DOHH2 (cell line): ENCODE measurements around the gene GZMM.

Experiments used
- H3F3A ChIP-seq: fragments of 200-600 bp; sonication (generic), shearing (Covaris generic); 2 replicates; pipeline ENCODE4 v1.6.0; 2016; ENCODE audit warnings: antibody characterized with exemption, mild to moderate bottlenecking; ENCODE audit not compliant: control insufficient read depth, insufficient read depth
- H3K27ac ChIP-seq: fragments of 200-600 bp; sonication (generic); 2 replicates; pipeline ENCODE4 v1.5.1; 2014; ENCODE audit warnings: low read depth, mild to moderate bottlenecking, low read length, moderate library complexity
- H3K27me3 ChIP-seq: fragments of 200-600 bp; sonication (generic); 2 replicates; pipeline ENCODE4 v1.6.1; 2014; ENCODE audit warnings: mild to moderate bottlenecking, low read length, mixed read lengths; ENCODE audit not compliant: control insufficient read depth
- H3K36me3 ChIP-seq: fragments of 200-600 bp; sonication (generic); 2 replicates; pipeline ENCODE4 v1.6.1; 2014; ENCODE audit warnings: mild to moderate bottlenecking, low read length, moderate library complexity, mixed read lengths; ENCODE audit not compliant: control insufficient read depth
- H3K4me1 ChIP-seq: fragments of 200-600 bp; sonication (generic); 2 replicates; pipeline ENCODE4 v1.6.1; 2014; ENCODE audit warnings: mild to moderate bottlenecking, low read length, mixed read lengths; ENCODE audit not compliant: control insufficient read depth
- H3K4me2 ChIP-seq: fragments of 200-600 bp; sonication (generic); 2 replicates; pipeline ENCODE4 v1.6.0; 2014; ENCODE audit warnings: mild to moderate bottlenecking, low read length, moderate library complexity
- H3K4me3 ChIP-seq: fragments of 200-600 bp; sonication (generic); 2 replicates; pipeline ENCODE4 v1.5.1; 2014; ENCODE audit warnings: mild to moderate bottlenecking, low read length, mixed read lengths
- H3K79me2 ChIP-seq: fragments of 200-600 bp; sonication (generic); 2 replicates; pipeline ENCODE4 v1.6.1; 2014; ENCODE audit warnings: mild to moderate bottlenecking, low read length, mixed read lengths; ENCODE audit not compliant: control insufficient read depth
- H3K9me2 ChIP-seq: fragments of 200-600 bp; sonication (generic); replicated peaks from 2 replicates; pipeline ENCODE4 v1.6.1; 2014; ENCODE audit warnings: mild to moderate bottlenecking, low read length, mixed read lengths; ENCODE audit not compliant: control insufficient read depth
- H3K9me3 ChIP-seq: fragments of 200-600 bp; sonication (generic); 2 replicates; pipeline ENCODE4 v1.6.1; 2014; ENCODE audit warnings: antibody characterized with exemption, low read length, mixed read lengths; ENCODE audit not compliant: control insufficient read depth, insufficient read depth
- H4K20me1 ChIP-seq: fragments of 200-600 bp; sonication (generic); 2 replicates; pipeline ENCODE4 v1.6.0; 2014; ENCODE audit warnings: low read depth, mild to moderate bottlenecking, antibody characterized with exemption, low read length, moderate library complexity; ENCODE audit not compliant: control insufficient read depth, insufficient read depth
- CTCF ChIP-seq: fragments of 200-600 bp; sonication (generic); IDR thresholded peaks from one replicate; pipeline ENCODE4 v1.5.1; 2014; ENCODE audit warnings: antibody characterized with exemption, mild to moderate bottlenecking, low read depth, low read length; ENCODE audit not compliant: poor library complexity, severe bottlenecking
- EZH2phosphoT487 ChIP-seq: fragments of 200-600 bp; sonication (generic); IDR thresholded peaks from 2 replicates; pipeline ENCODE4 v1.6.1; 2017; ENCODE audit warnings: borderline replicate concordance, mild to moderate bottlenecking, antibody characterized with exemption, low read length, moderate library complexity, mixed read lengths

GZMM gene

GRCh38 chr19:510606-511100 is 33.2 kb upstream of the GZMM start:
- peak overlapping the region; percentile 68 for H3K27ac ChIP-seq
- H3F3A ChIP-seq = peaks cover 2% of the 10 kb centered on the region; the same call in 1 of the 2 replicates
- H3K4me1 ChIP-seq = peaks cover 33% of the 10 kb centered on the region
- H3K9me3 ChIP-seq = no peaks in the 10 kb centered on the region
- no peaks in the 10 kb centered on the region for H3K9me2 ChIP-seq
- H3K4me2 ChIP-seq = peak overlapping the region; percentile 67
- peaks cover 11% of the 10 kb centered on the region; the same call in 1 of the 2 replicates for H3K36me3 ChIP-seq
- H3K27me3 ChIP-seq = no peaks in the 10 kb centered on the region
- H3K4me3 ChIP-seq = peak overlapping the region; percentile 57
- peaks cover 20% of the 10 kb centered on the region for H3K79me2 ChIP-seq
- no peaks in the 10 kb centered on the region for H4K20me1 ChIP-seq
- TF ChIP-seq EZH2phosphoT487 (no peak), CTCF (peak; percentile 99)

GRCh38 chr19:511101-511851 is 32.6 kb upstream of the GZMM start:
- peaks cover 2% of the 10 kb centered on the region; the same call in 1 of the 2 replicates for H3F3A ChIP-seq
- H3K9me3 ChIP-seq = no peaks in the 10 kb centered on the region
- H3K27ac ChIP-seq = peak overlapping the region; percentile 68
- peaks cover 20% of the 10 kb centered on the region for H3K79me2 ChIP-seq
- TF ChIP-seq CTCF = no peak
- TF ChIP-seq EZH2phosphoT487 = no peak
- peak overlapping the region; percentile 57 for H3K4me3 ChIP-seq
- H3K27me3 ChIP-seq = no peaks in the 10 kb centered on the region
- H3K9me2 ChIP-seq = no peaks in the 10 kb centered on the region
- H4K20me1 ChIP-seq = no peaks in the 10 kb centered on the region
- H3K4me1 ChIP-seq = peaks cover 29% of the 10 kb centered on the region
- peak overlapping the region; percentile 67 for H3K4me2 ChIP-seq
- H3K36me3 ChIP-seq = peaks cover 11% of the 10 kb centered on the region; the same call in 1 of the 2 replicates

- no peak overlapping the region for H3K4me2 ChIP-seq
- H3K36me3 ChIP-seq = peaks cover 8% of the 10 kb centered on the region; the same call in 1 of the 2 replicates
- no peaks in the 10 kb centered on the region for H3K27me3 ChIP-seq
- peaks cover 2% of the 10 kb centered on the region; the same call in 1 of the 2 replicates for H3F3A ChIP-seq
- H3K9me3 ChIP-seq = no peaks in the 10 kb centered on the region
- no peak overlapping the region for H3K4me3 ChIP-seq
- no peak for TF ChIP-seq CTCF
- no peak for TF ChIP-seq EZH2phosphoT487
- H3K9me2 ChIP-seq = no peaks in the 10 kb centered on the region
- H3K27ac ChIP-seq = no peak overlapping the region
- no peaks in the 10 kb centered on the region for H4K20me1 ChIP-seq
- H3K4me1 ChIP-seq = peaks cover 26% of the 10 kb centered on the region
- peaks cover 20% of the 10 kb centered on the region for H3K79me2 ChIP-seq
These were observed 31.1 kb upstream of the GZMM start for GRCh38 chr19:512547-513365.
